ENCODE data around the gene DAZAP2.

The DAZAP2 gene

GRCh38 chr12:51238510-51239334 is at the start of gene DAZAP2:
Gene DAZAP2, plus strand, starts transcription at chr12:51238826. Its CDS starts 82 bp downstream, at chr12:51238908.
- ATAC-seq (peak; percentile 95), DNase-seq (peak; percentile 97)

GRCh38 chr12:51189790-51190355 is 48.8 kb upstream of the DAZAP2 start:
- no peak for DNase-seq
- no peak for ATAC-seq

GRCh38 chr12:51190820-51191219 is 47.8 kb upstream of the DAZAP2 start:
- no peak for ATAC-seq
- no peak for DNase-seq

- ATAC-seq (no peak), DNase-seq (no peak)
Measured at GRCh38 chr12:51191516-51192283, 46.9 kb upstream of the DAZAP2 start.

- DNase-seq (no peak), ATAC-seq (no peak)
Measured at GRCh38 chr12:51192284-51192671, 46.3 kb upstream of the DAZAP2 start.

GRCh38 chr12:51195841-51196240 is 42.8 kb upstream of the DAZAP2 start:
- no peak for DNase-seq
- no peak for ATAC-seq

GRCh38 chr12:51196547-51196946 is 42.1 kb upstream of the DAZAP2 start:
- ATAC-seq (no peak), DNase-seq (no peak)

- ATAC-seq (no peak), DNase-seq (no peak)
Measured at GRCh38 chr12:51197736-51198567, 40.7 kb upstream of the DAZAP2 start.

GRCh38 chr12:51198568-51199365 is 39.9 kb upstream of the DAZAP2 start:
- ATAC-seq, result no peak
- DNase-seq, result no peak

GRCh38 chr12:51199366-51199945 is 39.2 kb upstream of the DAZAP2 start:
- DNase-seq (no peak), ATAC-seq (no peak)

- DNase-seq (no peak), ATAC-seq (no peak)
Measured at GRCh38 chr12:51200156-51200555, 38.5 kb upstream of the DAZAP2 start.

- DNase-seq, result no peak
Measured at GRCh38 chr12:51200806-51201205, 37.8 kb upstream of the DAZAP2 start.

GRCh38 chr12:51202718-51203117 is 35.9 kb upstream of the DAZAP2 start:
- no peak for DNase-seq
- no peak for ATAC-seq

More at GRCh38 chr12:51200806-51201205, 37.8 kb upstream of the DAZAP2 start:
- ATAC-seq, result no peak

GRCh38 chr12:51205350-51205749 is 33.3 kb upstream of the DAZAP2 start:
- no peak for DNase-seq
- ATAC-seq, result no peak

- no peak for DNase-seq
- no peak for ATAC-seq
Measured at GRCh38 chr12:51208016-51208660, 30.5 kb upstream of the DAZAP2 start.

GRCh38 chr12:51209259-51209658 is 29.4 kb upstream of the DAZAP2 start:
- no peak for DNase-seq
- no peak for ATAC-seq

GRCh38 chr12:51210690-51211395 is 27.8 kb upstream of the DAZAP2 start:
- no peak for DNase-seq

GRCh38 chr12:51214895-51215294 is 23.7 kb upstream of the DAZAP2 start:
- DNase-seq (no peak), ATAC-seq (no peak)

More at GRCh38 chr12:51210690-51211395, 27.8 kb upstream of the DAZAP2 start:
- no peak for ATAC-seq

- DNase-seq (no peak), ATAC-seq (no peak)
Measured at GRCh38 chr12:51216642-51217041, 22.0 kb upstream of the DAZAP2 start.

Data from stimulated activated naive CD8-positive, alpha-beta T cell treated with anti-CD3 and anti-CD28 coated beads, Interleukin-15, Interleukin-2, amounts not matched to agents 100 U/mL and 50 U/mL, for 24 hours (primary cell).